DMS114 treated with DMSO at 0.1 percent for 48 hours (cell line): Measurements from ENCODE around the gene VAV3.
A peak's percentile ranks its signal among the peaks of the same experiment; 100 is the strongest.

Experiments used
- DNase-seq: peaks from one replicate; lab custom pipeline; 2025; ENCODE audit not compliant: unreplicated experiment; lab: John Stamatoyannopoulos, UW

Gene VAV3

DNA sequence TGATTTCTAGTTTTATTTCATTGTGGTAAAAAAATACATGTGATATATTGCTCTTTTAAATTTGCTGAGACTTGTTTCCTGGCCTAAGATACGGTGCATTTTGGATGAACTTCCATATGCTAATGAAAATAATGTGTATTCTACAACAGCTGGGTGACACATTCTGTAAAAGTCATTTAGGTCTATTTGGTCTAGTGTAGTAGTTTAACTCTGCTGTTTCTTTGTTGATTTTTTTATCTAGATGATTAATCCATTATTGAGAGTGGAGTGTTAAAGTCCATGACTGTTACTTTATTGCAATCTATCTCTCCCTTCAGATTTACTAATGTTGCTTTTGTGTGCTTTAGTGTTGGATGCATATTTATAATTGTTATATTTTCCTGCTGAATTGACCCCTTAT is 161.4 kb downstream of the VAV3 start:
- DNase-seq = no peak

DNA sequence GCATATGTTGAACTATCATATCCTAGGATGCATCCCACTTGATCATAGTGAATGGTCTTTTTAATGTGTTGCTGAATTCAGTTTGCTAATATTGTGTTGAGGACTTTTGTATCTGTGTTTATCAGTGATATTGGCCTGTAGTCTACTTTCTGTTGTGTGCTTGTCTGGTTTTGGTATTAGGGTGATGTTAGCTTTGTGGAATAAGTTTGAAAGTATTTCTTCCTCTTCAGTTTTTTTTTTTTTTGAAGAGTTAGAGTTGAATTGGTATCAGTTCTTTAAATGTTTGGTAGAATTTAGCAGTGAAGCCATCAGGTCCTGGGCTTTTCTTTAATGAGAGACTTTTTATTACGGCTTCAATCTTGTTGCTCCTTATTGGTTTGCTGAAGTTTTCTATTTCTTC is 162.3 kb downstream of the VAV3 start:
- no peak for DNase-seq

DNA sequence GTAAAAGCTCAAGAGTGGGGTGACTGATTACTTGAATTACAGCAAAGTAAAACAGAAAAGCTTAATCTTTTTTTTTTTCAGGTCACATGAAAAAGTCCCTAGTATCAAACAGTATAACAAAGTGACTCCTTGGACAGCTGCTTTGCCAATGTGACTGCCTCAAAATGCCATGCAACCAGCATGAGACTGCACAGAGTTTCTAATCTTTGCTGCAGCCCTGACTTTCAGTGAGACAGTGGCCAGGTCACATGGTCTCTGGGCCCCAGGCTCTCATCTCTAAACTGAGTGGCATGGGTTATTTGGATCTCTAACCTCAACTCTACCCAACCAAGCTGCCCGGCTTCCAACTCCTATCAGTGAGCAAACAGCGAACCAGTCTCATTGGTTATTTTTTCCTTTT is 169.0 kb downstream of the VAV3 start:
- no peak for DNase-seq

- no peak for DNase-seq
Observed at GRCh38 chr1:107795441-107795840, 169.5 kb downstream of the VAV3 start.

GRCh38 chr1:107794571-107794970 is 170.4 kb downstream of the VAV3 start:
- DNase-seq = no peak

- DNase-seq = no peak
Observed at GRCh38 chr1:107793896-107794453, 171.0 kb downstream of the VAV3 start.

DNA sequence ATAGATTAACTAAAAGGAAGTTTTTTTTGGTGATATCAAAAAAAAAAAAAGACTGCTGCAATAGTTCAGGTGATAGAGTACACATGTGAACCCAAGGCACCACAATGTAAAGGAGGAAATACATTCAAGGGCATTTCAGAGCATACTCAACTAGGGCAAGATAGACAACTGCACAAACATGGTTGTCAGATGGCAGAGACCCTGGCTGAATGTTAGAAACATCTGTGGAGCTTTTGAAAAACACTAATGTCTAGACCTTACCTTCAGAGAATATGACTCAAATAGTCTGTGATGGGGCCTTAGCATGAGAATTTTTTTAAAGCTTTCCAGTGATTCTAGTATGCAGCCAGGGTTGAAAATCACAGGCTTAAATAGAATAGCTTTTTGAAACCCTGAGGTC is 173.6 kb downstream of the VAV3 start:
- no peak for DNase-seq

GRCh38 chr1:107789817-107790524 is 175.0 kb downstream of the VAV3 start:
- no peak for DNase-seq

GRCh38 chr1:107788206-107789202 is 176.5 kb downstream of the VAV3 start:
- DNase-seq = no peak

DNA sequence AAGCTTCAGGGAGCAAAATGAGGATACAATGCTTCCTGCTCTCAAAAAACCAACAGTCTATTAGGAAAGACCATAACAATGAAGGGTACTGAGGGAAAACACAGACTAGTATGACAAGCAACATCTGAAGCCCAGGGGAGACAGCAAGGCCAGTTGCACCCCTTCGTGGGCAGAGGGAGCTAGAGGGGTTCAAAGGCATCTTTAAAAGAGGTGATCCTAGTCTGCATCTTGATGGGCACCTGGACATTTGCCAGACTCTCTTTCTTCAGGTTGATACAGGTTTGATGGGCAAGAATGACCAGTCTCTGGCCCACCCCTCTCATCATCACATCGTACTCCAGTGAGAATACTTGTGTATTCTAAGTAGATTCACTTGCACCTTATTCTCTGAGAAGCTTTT is 177.7 kb downstream of the VAV3 start:
- no peak for DNase-seq

GRCh38 chr1:107786203-107786845 is 178.7 kb downstream of the VAV3 start:
- no peak for DNase-seq

DNA sequence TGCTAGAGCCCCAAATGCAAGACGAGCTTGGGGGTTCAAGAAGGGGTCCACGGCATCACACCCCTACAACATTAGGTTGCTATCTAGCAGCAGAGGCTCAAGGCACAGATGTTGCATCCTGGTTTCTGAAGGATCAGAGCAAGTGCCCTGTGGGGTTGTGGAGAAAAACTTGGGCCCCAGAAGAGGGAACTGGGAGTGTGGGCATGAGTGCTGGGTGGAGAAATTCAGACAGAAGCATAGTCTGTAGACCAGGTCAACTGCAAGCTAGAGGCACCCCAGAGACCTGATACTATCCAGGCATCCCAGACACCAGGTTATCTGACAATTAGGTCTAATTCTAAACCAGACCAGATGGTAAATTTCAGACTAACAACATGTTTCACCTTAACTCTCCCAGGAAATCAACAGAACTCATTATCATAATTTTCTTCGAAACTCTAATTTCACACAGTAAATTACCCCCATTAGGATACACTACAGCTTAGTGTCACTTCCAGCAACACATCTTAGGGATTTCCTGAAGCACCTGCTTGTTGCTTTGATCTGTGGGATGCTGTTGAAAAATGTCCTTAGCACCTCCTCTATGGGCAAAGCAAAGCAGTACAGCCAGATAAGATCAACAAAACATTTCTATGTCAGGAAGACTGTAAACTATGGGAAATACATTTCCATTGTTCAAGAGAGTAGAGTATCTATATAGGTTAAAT is 179.3 kb downstream of the VAV3 start:
- DNase-seq = no peak

DNA sequence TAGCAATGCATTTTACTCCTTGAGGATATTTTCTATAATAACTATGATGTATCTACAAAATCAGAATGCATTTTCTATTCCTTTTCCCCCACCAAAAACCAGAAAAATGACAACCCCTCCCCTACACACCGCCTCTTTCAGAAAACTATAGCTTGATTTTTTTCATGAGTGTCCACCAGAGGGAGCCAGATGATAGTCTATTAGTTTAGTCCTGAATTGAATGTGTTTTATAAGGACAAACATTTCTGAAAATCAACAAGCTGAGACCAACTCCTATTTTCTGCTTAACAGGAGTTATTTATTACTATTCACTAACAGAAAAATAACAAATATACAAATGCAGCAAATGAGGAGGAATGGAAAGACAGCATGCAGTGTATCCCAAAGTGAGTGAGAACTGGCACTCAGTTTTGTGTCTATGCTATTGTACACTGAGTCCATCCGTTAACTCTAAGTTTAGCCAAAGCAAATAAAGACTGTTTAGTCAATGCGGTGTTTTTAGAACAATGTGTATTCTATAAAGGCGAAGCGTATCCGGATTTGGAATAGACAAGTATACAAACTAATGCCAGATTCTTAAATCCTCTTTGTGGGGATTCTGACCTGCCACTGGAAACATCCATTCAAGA is 182.6 kb downstream of the VAV3 start:
- DNase-seq = peak; percentile 40

GRCh38 chr1:107781245-107781644 is 183.7 kb downstream of the VAV3 start:
- no peak for DNase-seq

GRCh38 chr1:107777664-107778047 is 187.3 kb downstream of the VAV3 start:
- DNase-seq = no peak

DNA sequence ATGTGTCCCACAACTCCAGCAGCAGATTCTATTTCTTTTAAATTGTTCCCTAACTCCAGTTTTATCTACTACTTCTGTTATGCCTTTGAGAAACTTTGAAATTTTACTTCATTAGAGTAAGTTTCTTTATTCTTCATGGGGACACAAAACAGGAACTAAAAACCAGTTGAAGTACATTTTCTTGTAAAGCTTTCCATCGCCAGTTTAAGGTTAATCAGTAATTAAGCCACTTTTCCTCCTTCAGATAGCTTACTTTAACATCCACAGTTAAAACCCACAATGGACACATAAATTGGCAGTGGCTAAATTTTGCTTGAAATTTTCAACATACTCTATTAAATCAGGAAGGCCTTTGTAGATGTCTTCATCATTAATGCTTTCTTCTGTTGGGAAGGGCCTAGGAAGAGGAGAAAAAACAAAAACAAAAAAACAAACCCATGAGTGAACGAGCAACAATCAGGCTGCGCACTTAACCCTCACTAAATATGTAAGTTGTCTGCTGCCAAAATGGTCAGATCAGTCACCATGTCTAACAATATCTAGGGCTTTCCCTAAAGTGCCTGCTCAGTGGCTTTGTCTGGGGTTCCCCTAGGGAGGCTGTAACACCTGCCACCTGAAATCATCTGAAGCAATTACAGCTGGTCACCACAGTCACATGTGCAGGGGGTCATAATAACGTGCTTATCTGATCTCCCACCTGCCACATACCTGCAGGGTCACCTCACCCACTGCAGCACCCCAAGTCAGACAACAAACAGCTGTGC is 187.9 kb downstream of the VAV3 start:
- DNase-seq = no peak

- no peak for DNase-seq
Observed at GRCh38 chr1:107771377-107771776, 193.6 kb downstream of the VAV3 start.

DNA sequence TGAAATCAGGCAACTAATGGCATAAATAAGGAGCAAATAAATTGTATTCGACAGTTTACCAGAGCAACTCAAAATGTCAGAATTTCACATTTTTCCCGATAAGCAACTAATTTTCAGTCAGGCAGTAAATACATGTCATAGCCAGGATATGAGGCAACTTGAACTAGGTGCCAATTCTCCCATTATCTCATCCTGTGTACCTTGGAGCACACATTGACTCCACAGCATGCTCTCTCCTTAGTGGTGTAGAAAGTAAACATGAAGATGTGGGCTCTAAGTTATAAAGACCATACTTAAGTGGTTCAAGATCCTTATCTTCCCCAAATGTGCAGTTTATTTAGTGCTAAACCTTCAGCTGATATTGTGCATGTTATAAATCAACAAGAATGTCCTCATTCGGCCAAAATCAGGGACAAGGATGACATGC is 197.8 kb downstream of the VAV3 start:
- no peak for DNase-seq

GRCh38 chr1:107766533-107766932 is 198.4 kb downstream of the VAV3 start:
- DNase-seq = no peak
